A549 (cell line): ENCODE results near the gene CLEC16A.

Source experiments
- CTCF ChIP-seq: fragments of >200 bp; sonication (Bioruptor Twin); formaldehyde crosslinking; IDR thresholded peaks from 3 replicates; pipeline ENCODE4 v1.5.1; 2016
- PHF8 ChIP-seq: fragments of 200-600 bp; sonication (generic); IDR thresholded peaks from 2 replicates; pipeline ENCODE4 v1.6.1; 2016; ENCODE audit warnings: low read depth, mild to moderate bottlenecking, antibody characterized with exemption, moderate library complexity, borderline replicate concordance
- SREBF2 ChIP-seq: fragments of 450-650 bp; IDR thresholded peaks from 2 replicates; pipeline ENCODE4 v1.6.1; 2014; ENCODE audit warnings: mild to moderate bottlenecking, moderate library complexity

- TF ChIP-seq SREBF2 (no peak), CTCF (no peak), PHF8 (no peak)
Observed at GRCh38 chr16:11156401-11156800, 212.0 kb downstream of the CLEC16A start.
